GM12801 (cell line): ENCODE results near the gene SP6.

Source experiments
- TF ChIP-seq, protein P1 (sequence below): IDR thresholded peaks from one replicate; pipeline ENCODE4 v1.5.1; 2011; ENCODE audit warnings: control low read depth; ENCODE audit not compliant: insufficient read length; ENCODE audit errors: extremely low read depth

SP6 gene

GRCh38 chr17:47850373-47850691 is 631 bp downstream of the SP6 start:
- TF ChIP-seq, protein P1, sequence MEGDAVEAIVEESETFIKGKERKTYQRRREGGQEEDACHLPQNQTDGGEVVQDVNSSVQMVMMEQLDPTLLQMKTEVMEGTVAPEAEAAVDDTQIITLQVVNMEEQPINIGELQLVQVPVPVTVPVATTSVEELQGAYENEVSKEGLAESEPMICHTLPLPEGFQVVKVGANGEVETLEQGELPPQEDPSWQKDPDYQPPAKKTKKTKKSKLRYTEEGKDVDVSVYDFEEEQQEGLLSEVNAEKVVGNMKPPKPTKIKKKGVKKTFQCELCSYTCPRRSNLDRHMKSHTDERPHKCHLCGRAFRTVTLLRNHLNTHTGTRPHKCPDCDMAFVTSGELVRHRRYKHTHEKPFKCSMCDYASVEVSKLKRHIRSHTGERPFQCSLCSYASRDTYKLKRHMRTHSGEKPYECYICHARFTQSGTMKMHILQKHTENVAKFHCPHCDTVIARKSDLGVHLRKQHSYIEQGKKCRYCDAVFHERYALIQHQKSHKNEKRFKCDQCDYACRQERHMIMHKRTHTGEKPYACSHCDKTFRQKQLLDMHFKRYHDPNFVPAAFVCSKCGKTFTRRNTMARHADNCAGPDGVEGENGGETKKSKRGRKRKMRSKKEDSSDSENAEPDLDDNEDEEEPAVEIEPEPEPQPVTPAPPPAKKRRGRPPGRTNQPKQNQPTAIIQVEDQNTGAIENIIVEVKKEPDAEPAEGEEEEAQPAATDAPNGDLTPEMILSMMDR: no peak

DNA sequence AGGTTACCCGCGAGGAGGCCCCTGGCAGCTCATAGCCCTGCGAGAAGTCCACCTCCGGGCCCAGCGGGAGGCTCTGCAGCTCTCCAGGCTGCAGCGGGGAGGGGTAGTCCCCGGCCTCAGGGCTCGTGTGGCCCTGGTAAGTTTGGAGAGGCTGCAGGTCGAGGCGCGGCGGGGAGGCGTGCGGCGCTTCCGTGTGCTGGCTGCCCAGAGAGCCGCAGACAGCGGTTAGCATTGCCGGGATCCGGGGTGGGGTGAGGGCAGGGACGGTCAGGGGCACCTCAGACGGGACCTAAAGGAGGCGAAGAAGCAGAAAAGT is 2.8 kb downstream of the SP6 start:
- TF ChIP-seq, protein P1: no peak

GRCh38 chr17:47847341-47848197 is 3.4 kb downstream of the SP6 start:
- TF ChIP-seq, protein P1: no peak

- TF ChIP-seq, protein P1: no peak
Observed at GRCh38 chr17:47846716-47847340, 4.1 kb downstream of the SP6 start.

- TF ChIP-seq, protein P1: no peak
Observed at GRCh38 chr17:47845716-47846075, 5.3 kb downstream of the SP6 start.

DNA sequence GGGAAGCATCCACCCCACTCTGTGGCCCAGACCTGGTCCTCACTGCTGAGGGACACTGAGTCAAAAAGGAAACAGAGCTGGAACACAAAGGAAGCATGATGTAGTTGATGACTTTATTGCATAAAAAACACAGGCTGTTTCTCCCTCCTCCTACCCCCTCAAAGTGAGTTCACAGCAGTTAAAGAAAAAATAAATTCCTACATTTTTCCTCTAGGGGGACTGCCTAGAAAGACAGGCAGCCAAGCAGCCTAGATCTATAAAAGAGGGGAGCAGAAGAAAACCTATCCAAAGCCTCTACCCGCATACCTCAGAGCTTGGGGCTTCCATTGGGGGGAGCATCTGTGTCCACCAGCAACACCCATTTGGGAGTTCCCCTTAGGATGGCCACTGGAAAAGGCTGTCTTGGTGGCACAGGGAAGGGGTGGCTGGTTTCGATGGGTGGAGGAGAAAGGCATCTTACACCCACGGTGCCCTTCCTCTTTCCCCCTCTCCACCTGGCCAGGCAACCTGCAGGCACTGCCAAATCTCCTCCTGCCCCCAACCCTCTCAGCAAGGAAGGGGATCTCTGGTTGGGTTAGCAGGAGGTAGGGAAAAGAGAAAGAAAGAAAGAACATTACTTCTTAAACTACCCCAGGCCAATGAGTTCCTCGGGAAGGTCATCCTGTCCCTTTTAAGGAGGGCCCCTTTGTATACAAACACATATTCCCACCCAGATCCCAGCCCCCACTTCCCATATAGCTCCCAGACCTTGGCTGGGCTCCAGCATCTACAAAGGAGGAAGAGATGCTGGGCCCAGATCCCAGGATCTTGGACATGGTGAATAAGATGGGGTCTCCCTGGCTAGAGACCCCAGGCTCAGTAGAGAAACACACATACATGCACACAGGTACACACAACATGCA is 5.9 kb downstream of the SP6 start:
- TF ChIP-seq, protein P1: no peak

- TF ChIP-seq, protein P1: no peak
Observed at GRCh38 chr17:47844227-47844626, 6.7 kb downstream of the SP6 start.
